NCI-H2107 (cell line): ENCODE results near the gene ELAC2.
"Not testable (repeated sequence)": the region's sequence is repeated elsewhere in the genome, so short reads cannot be mapped to it uniquely, and the experiment has no call there.

ENCODE experiments used
- DNase-seq: peaks from one replicate; lab custom pipeline; 2025; lab: John Stamatoyannopoulos, UW

Gene ELAC2

GRCh38 chr17:12990041-12990808, 27.6 kb downstream of the ELAC2 start:
- no peak for DNase-seq

GRCh38 chr17:12987120-12987519, 30.7 kb downstream of the ELAC2 start:
- no peak for DNase-seq

GRCh38 chr17:12985431-12986293, 32.2 kb downstream of the ELAC2 start:
- no peak for DNase-seq

GRCh38 chr17:12983991-12984884, 33.6 kb downstream of the ELAC2 start:
- no peak for DNase-seq

- DNase-seq = no peak
These were observed 35.6 kb downstream of the ELAC2 start for GRCh38 chr17:12982224-12982623.

- DNase-seq = no peak
These were observed 37.9 kb downstream of the ELAC2 start for GRCh38 chr17:12979826-12980500.

- DNase-seq = no peak
These were observed 38.6 kb downstream of the ELAC2 start for GRCh38 chr17:12979246-12979645.

GRCh38 chr17:12978787-12979186, 39.0 kb downstream of the ELAC2 start:
- not testable (repeated sequence) for DNase-seq

- no peak for DNase-seq
These were observed 40.6 kb downstream of the ELAC2 start for GRCh38 chr17:12977008-12977751.

GRCh38 chr17:12974005-12974531, 43.8 kb downstream of the ELAC2 start:
- no peak for DNase-seq

- DNase-seq = no peak
These were observed 44.3 kb downstream of the ELAC2 start for GRCh38 chr17:12973496-12974004.

- no peak for DNase-seq
These were observed 49.9 kb downstream of the ELAC2 start for GRCh38 chr17:12967962-12968361.

- no peak for DNase-seq
These were observed 51.4 kb downstream of the ELAC2 start for GRCh38 chr17:12966413-12966812.

- DNase-seq = no peak
These were observed 51.8 kb downstream of the ELAC2 start for GRCh38 chr17:12965988-12966387.

- DNase-seq = no peak
These were observed 53.0 kb downstream of the ELAC2 start for GRCh38 chr17:12964840-12965239.

- no peak for DNase-seq
These were observed 53.7 kb downstream of the ELAC2 start for GRCh38 chr17:12964162-12964561.

- no peak for DNase-seq
These were observed 54.3 kb downstream of the ELAC2 start for GRCh38 chr17:12963505-12963904.

GRCh38 chr17:12961655-12962054, 56.2 kb downstream of the ELAC2 start:
- DNase-seq = no peak

- no peak for DNase-seq
These were observed 58.4 kb downstream of the ELAC2 start for GRCh38 chr17:12959441-12959840.

- DNase-seq = no peak
These were observed 59.0 kb downstream of the ELAC2 start for GRCh38 chr17:12958786-12959185.
